Renal pelvis (tissue), 4 donors: ENCODE data around the gene ACTR3C. TPM values are rescaled to one million over a fixed set of nuclear protein-coding genes. Genes with fewer than 3 reads are reported as not detected.

Experiments
- DNase-seq: peaks from one replicate; pipeline ENCODE4 v3.0.0-alpha.2; 2013
- polyA plus RNA-seq, 3 donors: library from polyadenylated mRNA; unstranded; fragments of 120-200 nt; gene quantifications; one replicate each; pipeline ENCODE4 v1.2.1, GENCODE V29; 2013; ENCODE audit not compliant: insufficient read length in 3 of 3

ACTR3C gene
- polyA plus RNA-seq, 3 donors = 8.7 to 10.7 (median 9.1) TPM

- no peak for DNase-seq
These were observed 38.1 kb upstream of the ACTR3C start for GRCh38 chr7:150361402-150361801.

- DNase-seq = no peak
These were observed 37.2 kb upstream of the ACTR3C start for GRCh38 chr7:150360363-150361058.

- no peak for DNase-seq
These were observed 36.4 kb upstream of the ACTR3C start for GRCh38 chr7:150359622-150360362.

- DNase-seq = no peak
These were observed 35.8 kb upstream of the ACTR3C start for GRCh38 chr7:150358988-150359621.

GRCh38 chr7:150358433-150358832, 35.1 kb upstream of the ACTR3C start:
- DNase-seq = no peak

- no peak for DNase-seq
These were observed 34.6 kb upstream of the ACTR3C start for GRCh38 chr7:150357771-150358427.

- no peak for DNase-seq
These were observed 33.9 kb upstream of the ACTR3C start for GRCh38 chr7:150357270-150357669.

GRCh38 chr7:150356265-150356897, 33.0 kb upstream of the ACTR3C start:
- DNase-seq = no peak

- no peak for DNase-seq
These were observed 32.3 kb upstream of the ACTR3C start for GRCh38 chr7:150355666-150356059.

GRCh38 chr7:150351587-150352194, 28.3 kb upstream of the ACTR3C start:
- no peak for DNase-seq

GRCh38 chr7:150346922-150347321, 23.6 kb upstream of the ACTR3C start:
- DNase-seq = no peak

GRCh38 chr7:150345012-150345411, 21.7 kb upstream of the ACTR3C start:
- DNase-seq = no peak

GRCh38 chr7:150344299-150344698, 21.0 kb upstream of the ACTR3C start:
- no peak for DNase-seq

- no peak for DNase-seq
These were observed 19.9 kb upstream of the ACTR3C start for GRCh38 chr7:150343225-150343624.

- DNase-seq = no peak
These were observed 18.7 kb upstream of the ACTR3C start for GRCh38 chr7:150342121-150342408.

GRCh38 chr7:150341263-150342120, 18.1 kb upstream of the ACTR3C start, which contains the start of gene RARRES2:
TSS of gene RARRES2 (minus strand) at chr7:150341629. CDS start at chr7:150340609, 1,020 bp downstream.
- DNase-seq = no peak

- no peak for DNase-seq
These were observed 17.5 kb upstream of the ACTR3C start for GRCh38 chr7:150340875-150341262.

- DNase-seq = no peak
These were observed 16.8 kb upstream of the ACTR3C start for GRCh38 chr7:150340024-150340749.

- DNase-seq = no peak
These were observed 16.1 kb upstream of the ACTR3C start for GRCh38 chr7:150339409-150339809.
